ENCODE measurements around the gene GALNT2. TPM values are rescaled to one million over a fixed set of nuclear protein-coding genes. Genes with fewer than 3 reads are reported as not detected.

GALNT2 gene
- total and polyA plus RNA-seq, 9 of the 15 experiments (the other 6 are each of a cell fraction or from before 2014, with no cell fraction given), result 1.6 to 106 (median 51.9) TPM

DNA sequence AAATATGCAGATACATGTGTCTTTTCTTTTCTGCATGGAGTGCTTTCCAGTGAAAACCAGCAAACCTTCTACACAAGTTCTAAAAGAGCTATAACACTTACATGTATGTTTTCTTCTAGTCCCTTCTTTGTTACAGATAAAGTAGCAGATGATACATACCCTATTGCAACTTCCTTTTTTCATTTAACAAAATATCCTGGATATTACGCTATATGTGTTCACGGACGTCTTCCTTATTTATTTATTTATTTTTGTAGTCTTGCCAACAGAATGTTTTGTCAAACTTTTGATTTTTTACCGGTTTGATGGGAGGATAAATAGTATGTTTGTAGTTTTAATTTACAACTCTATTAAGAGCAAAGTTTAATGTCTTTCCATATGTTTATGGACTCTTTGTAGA, 5.2 kb upstream of the GALNT2 start:
- intact Hi-C loops (cut with micrococcal nuclease), result loop anchor here (10.0 kb wide), 1 partner anchor 787 kb away; the partner anchor contains the start of gene RAB4A
- FAIRE-seq, result no peak

DNA sequence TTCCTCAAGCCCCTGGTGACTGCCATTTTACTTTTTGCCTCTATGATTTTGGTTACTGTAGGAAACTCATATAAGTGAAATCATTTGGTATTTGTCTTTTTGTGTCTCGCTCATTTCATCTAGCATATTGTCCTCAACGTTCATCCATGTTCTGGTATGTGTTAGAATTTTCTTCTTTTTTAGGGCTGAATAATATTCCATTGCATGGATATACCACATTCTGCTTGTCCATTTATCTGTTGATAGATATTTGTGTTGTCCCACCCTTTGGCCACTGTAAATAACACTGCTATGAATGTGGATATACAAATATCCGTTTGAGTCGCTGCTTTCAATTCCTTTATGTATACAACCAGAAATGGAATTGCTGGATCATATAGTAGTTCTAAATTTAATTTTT, 4.5 kb upstream of the GALNT2 start:
- 44% methylated on average over 4 of the region's 4 CpGs for WGBS (ENCODE audit: insufficient coverage, low coverage, missing lambda C conversion rate)
- H3K9ac ChIP-seq (ENCODE audit: insufficient read depth in 1 of 2, low read depth in 2 of 2, low read length in 2 of 2), result no peak overlapping the region
- no peak overlapping the region for H3K4me2 ChIP-seq (ENCODE audit: insufficient read depth, low read length)
- no peaks in the 10 kb centered on the region for H3K36me3 ChIP-seq (ENCODE audit: control insufficient read depth, insufficient read depth, low read length)
- H3K9me1 ChIP-seq (ENCODE audit: control insufficient read depth, insufficient read depth, low read length), result no peaks in the 10 kb centered on the region
- no peak for FAIRE-seq
- DNase-seq (ENCODE audit: extremely low read depth in 1 of 4, low spot score in 3 of 4), result no peak
- no peaks in the 10 kb centered on the region for H4K20me1 ChIP-seq (replicated peaks; ENCODE audit: control insufficient read depth, insufficient read depth, low read length)
- ChIA-PET CTCF (ENCODE audit: low intra/inter-chr PET ratio) (no interaction called here), POLR2A (no interaction called here)
- no peak for ATAC-seq
- in situ Hi-C loops (cut with MboI) (no loop called here), intact Hi-C loops (cut with micrococcal nuclease) (loop anchor here (10.0 kb wide), 1 partner anchor 788 kb away; the partner anchor contains the start of gene RAB4A)
- H3K27me3 ChIP-seq (ENCODE audit: control insufficient read depth in 2 of 2, insufficient read depth in 2 of 2, low read length in 2 of 2), result peaks cover 0 to 4% of the 10 kb centered on the region in 2 experiments; a peak in 1 of 5 replicates
- BruUV-seq (replicated peaks), result no TSS peak
- H2AFZ ChIP-seq (ENCODE audit: low read depth, low read length), result no peak overlapping the region
- H3K79me2 ChIP-seq (ENCODE audit: control insufficient read depth, insufficient read depth, low read length), result peaks cover 5% of the 10 kb centered on the region
- H3K4me3 ChIP-seq, result no peak overlapping the region
- H3K4me1 ChIP-seq (replicated peaks in 1 of 2; ENCODE audit: control insufficient read depth in 2 of 2, insufficient read depth in 2 of 2, low read length in 2 of 2), result peaks cover 4 to 10% of the 10 kb centered on the region in 2 experiments; a peak in 4 of 5 replicates
- no peak overlapping the region for H3K27ac ChIP-seq (ENCODE audit: extremely low read depth, low read depth, low read length)
- peaks cover 6% of the 10 kb centered on the region for H3K9me3 ChIP-seq (replicated peaks; ENCODE audit: control insufficient read depth, insufficient read depth, low read depth, low read length)
- TF ChIP-seq RBM25 (IDR thresholded peaks at IDR 0.05; ENCODE audit: low read depth, low read length, severe bottlenecking), result peak; percentile 63
- TF ChIP-seq ZFP36 (IDR thresholded peaks at IDR 0.05; ENCODE audit: low read depth, low read length, partially characterized antibody), result no peak
- no peak for TF ChIP-seq PTTG1 (tag; IDR thresholded peaks at IDR 0.05; ENCODE audit: low read depth)
- no peak for TF ChIP-seq MBD1 (CRISPR knock-in tag; IDR thresholded peaks at IDR 0.05)
- TF ChIP-seq MBD2 (IDR thresholded peaks at IDR 0.05; ENCODE audit: borderline replicate concordance, low read depth), result no peak
- TF ChIP-seq SMARCA5 (IDR thresholded peaks at IDR 0.05), result peak; percentile 40; the same call in 1 of the 2 replicates
- no peak for TF ChIP-seq ETS1 (conservative IDR thresholded peaks at IDR 0.05; ENCODE audit: control insufficient read depth, low read depth, low read length)
- TF ChIP-seq KDM1A (IDR thresholded peaks at IDR 0.05), result peak; percentile 11 to 69; a peak in 1 of 4 replicates
- peak; percentile 78 for TF ChIP-seq BCOR (IDR thresholded peaks at IDR 0.05)

More for the DNA sequence above, 5.2 kb upstream of the GALNT2 start:
- ATAC-seq (no peak), DNase-seq (ENCODE audit: extremely low read depth in 1 of 4, low spot score in 3 of 4) (no peak)
- Histone ChIP-seq H4K20me1 (replicated peaks; ENCODE audit: control insufficient read depth, insufficient read depth, low read length) (no peaks in the 10 kb centered on the region), H3K4me2 (ENCODE audit: insufficient read depth, low read length) (no peak overlapping the region), H3K79me2 (ENCODE audit: control insufficient read depth, insufficient read depth, low read length) (no peaks in the 10 kb centered on the region), H3K4me1 (replicated peaks in 1 of 2; ENCODE audit: control insufficient read depth in 2 of 2, insufficient read depth in 2 of 2, low read length in 2 of 2) (peaks cover 3 to 10% of the 10 kb centered on the region in 2 experiments; a peak in 4 of 5 replicates), H3K4me3 (no peak overlapping the region), H2AFZ (ENCODE audit: low read depth, low read length) (no peak overlapping the region), H3K9me1 (ENCODE audit: control insufficient read depth, insufficient read depth, low read length) (no peaks in the 10 kb centered on the region), H3K9ac (ENCODE audit: insufficient read depth in 1 of 2, low read depth in 2 of 2, low read length in 2 of 2) (no peak overlapping the region), H3K9me3 (replicated peaks; ENCODE audit: control insufficient read depth, insufficient read depth, low read depth, low read length) (peaks cover 6% of the 10 kb centered on the region), H3K27ac (ENCODE audit: extremely low read depth, low read depth, low read length) (no peak overlapping the region), H3K27me3 (ENCODE audit: control insufficient read depth in 2 of 2, insufficient read depth in 2 of 2, low read length in 2 of 2) (peaks cover 0 to 7% of the 10 kb centered on the region in 2 experiments; a peak in 1 of 5 replicates), H3K36me3 (ENCODE audit: control insufficient read depth, insufficient read depth, low read length) (no peaks in the 10 kb centered on the region)
- POLR2A ChIA-PET, result interaction anchor here (0.7 kb wide), 1 partner anchor 18 kb away, joined by 3 read pairs; no protein-coding TSS in a partner anchor
- no peak for TF ChIP-seq STAG1 (CRISPR knock-in tag; IDR thresholded peaks at IDR 0.05; ENCODE audit: borderline replicate concordance)
- TF ChIP-seq, protein P1, sequence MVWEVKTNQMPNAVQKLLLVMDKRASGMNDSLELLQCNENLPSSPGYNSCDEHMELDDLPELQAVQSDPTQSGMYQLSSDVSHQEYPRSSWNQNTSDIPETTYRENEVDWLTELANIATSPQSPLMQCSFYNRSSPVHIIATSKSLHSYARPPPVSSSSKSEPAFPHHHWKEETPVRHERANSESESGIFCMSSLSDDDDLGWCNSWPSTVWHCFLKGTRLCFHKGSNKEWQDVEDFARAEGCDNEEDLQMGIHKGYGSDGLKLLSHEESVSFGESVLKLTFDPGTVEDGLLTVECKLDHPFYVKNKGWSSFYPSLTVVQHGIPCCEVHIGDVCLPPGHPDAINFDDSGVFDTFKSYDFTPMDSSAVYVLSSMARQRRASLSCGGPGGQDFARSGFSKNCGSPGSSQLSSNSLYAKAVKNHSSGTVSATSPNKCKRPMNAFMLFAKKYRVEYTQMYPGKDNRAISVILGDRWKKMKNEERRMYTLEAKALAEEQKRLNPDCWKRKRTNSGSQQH (CRISPR knock-in tag; IDR thresholded peaks at IDR 0.05), result no peak
- WGBS (ENCODE audit: insufficient coverage, low coverage, missing lambda C conversion rate), result 67% methylated on average over 4 of the region's 4 CpGs
- no TSS peak for BruUV-seq (replicated peaks)
- in situ Hi-C loops (cut with MboI), result no loop called here
- CTCF ChIA-PET (ENCODE audit: low intra/inter-chr PET ratio), result no interaction called here

Data from K562 (cell line).